ENCODE measurements around the gene RBFOX2. TPM values are rescaled to one million over a fixed set of nuclear protein-coding genes. Genes with fewer than 3 reads are reported as not detected.

Gene RBFOX2
- total and polyA plus RNA-seq, 2 donors (not counting 1 experiment from before 2014, with no cell fraction given) = 173 to 190 TPM

GRCh38 chr22:35952576-35952975, 76.0 kb downstream of the RBFOX2 start:
- H3K27me3 ChIP-seq (ENCODE audit: control insufficient read depth, insufficient read depth, low read length) = no peaks in the 10 kb centered on the region
- peaks cover 20% of the 10 kb centered on the region for H3K79me2 ChIP-seq (ENCODE audit: control insufficient read depth, insufficient read depth, low read length)
- no peak overlapping the region for H3K4me2 ChIP-seq (ENCODE audit: extremely low read depth, insufficient read depth, low read length)
- no peak overlapping the region for H3K27ac ChIP-seq (ENCODE audit: insufficient read depth, low read length)
- H3K9me3 ChIP-seq (ENCODE audit: control insufficient read depth, insufficient read depth, low read depth, low read length) = no peaks in the 10 kb centered on the region
- no peak overlapping the region for H2AFZ ChIP-seq (ENCODE audit: low read length)
- H3K36me3 ChIP-seq (ENCODE audit: control insufficient read depth, insufficient read depth, low read length) = no peaks in the 10 kb centered on the region
- peaks cover 2% of the 10 kb centered on the region for H3K4me1 ChIP-seq (ENCODE audit: control insufficient read depth, extremely low read depth, insufficient read depth, low read length)
- TF ChIP-seq CTCF (conservative IDR thresholded peaks at IDR 0.05 in 1 of 2, IDR thresholded peaks at IDR 0.05 in 1 of 2; ENCODE audit: low read depth in 1 of 2, low read length in 2 of 2) (no peak), EZH2 (IDR thresholded peaks at IDR 0.05; ENCODE audit: low read length, missing control alignments) (no peak)
- DNase-seq (ENCODE audit: low read depth in 2 of 2) = no peak
- no peak overlapping the region for H3K4me3 ChIP-seq (replicated peaks in 1 of 4; ENCODE audit: control extremely low read depth in 1 of 4, insufficient read depth in 1 of 4, low read depth in 3 of 4, low read length in 4 of 4)
- H4K20me1 ChIP-seq (ENCODE audit: control insufficient read depth, extremely low read depth, insufficient read depth, low read length) = no peaks in the 10 kb centered on the region
- H3K9ac ChIP-seq (ENCODE audit: insufficient read depth, low read length) = no peak overlapping the region

GRCh38 chr22:35950262-35950661, 78.4 kb downstream of the RBFOX2 start:
- TF ChIP-seq EZH2 (IDR thresholded peaks at IDR 0.05; ENCODE audit: low read length, missing control alignments) = no peak
- no peak for TF ChIP-seq CTCF (conservative IDR thresholded peaks at IDR 0.05 in 1 of 2, IDR thresholded peaks at IDR 0.05 in 1 of 2; ENCODE audit: low read depth in 1 of 2, low read length in 2 of 2)

GRCh38 chr22:35949243-35949642, 79.4 kb downstream of the RBFOX2 start:
- Histone ChIP-seq H3K9ac (ENCODE audit: insufficient read depth, low read length) (no peak overlapping the region), H3K27ac (ENCODE audit: insufficient read depth, low read length) (no peak overlapping the region), H3K79me2 (ENCODE audit: control insufficient read depth, insufficient read depth, low read length) (peaks cover 23% of the 10 kb centered on the region), H3K4me3 (replicated peaks in 1 of 4; ENCODE audit: control extremely low read depth in 1 of 4, insufficient read depth in 1 of 4, low read depth in 3 of 4, low read length in 4 of 4) (no peak overlapping the region), H3K4me2 (ENCODE audit: extremely low read depth, insufficient read depth, low read length) (no peak overlapping the region), H3K9me3 (ENCODE audit: control insufficient read depth, insufficient read depth, low read depth, low read length) (no peaks in the 10 kb centered on the region), H2AFZ (ENCODE audit: low read length) (no peak overlapping the region), H4K20me1 (ENCODE audit: control insufficient read depth, extremely low read depth, insufficient read depth, low read length) (no peaks in the 10 kb centered on the region), H3K36me3 (ENCODE audit: control insufficient read depth, insufficient read depth, low read length) (no peaks in the 10 kb centered on the region), H3K27me3 (ENCODE audit: control insufficient read depth, insufficient read depth, low read length) (no peaks in the 10 kb centered on the region), H3K4me1 (ENCODE audit: control insufficient read depth, extremely low read depth, insufficient read depth, low read length) (no peaks in the 10 kb centered on the region)
- no peak for TF ChIP-seq EZH2 (IDR thresholded peaks at IDR 0.05; ENCODE audit: low read length, missing control alignments)
- TF ChIP-seq CTCF (conservative IDR thresholded peaks at IDR 0.05 in 1 of 2, IDR thresholded peaks at IDR 0.05 in 1 of 2; ENCODE audit: low read depth in 1 of 2, low read length in 2 of 2) = no peak
- no peak for DNase-seq (ENCODE audit: low read depth in 2 of 2)

More at GRCh38 chr22:35950262-35950661, 78.4 kb downstream of the RBFOX2 start:
- no peak overlapping the region for H2AFZ ChIP-seq (ENCODE audit: low read length)
- H3K27me3 ChIP-seq (ENCODE audit: control insufficient read depth, insufficient read depth, low read length) = no peaks in the 10 kb centered on the region
- no peaks in the 10 kb centered on the region for H3K36me3 ChIP-seq (ENCODE audit: control insufficient read depth, insufficient read depth, low read length)
- no peak overlapping the region for H3K4me3 ChIP-seq (replicated peaks in 1 of 4; ENCODE audit: control extremely low read depth in 1 of 4, insufficient read depth in 1 of 4, low read depth in 3 of 4, low read length in 4 of 4)
- H3K9me3 ChIP-seq (ENCODE audit: control insufficient read depth, insufficient read depth, low read depth, low read length) = no peaks in the 10 kb centered on the region
- no peak overlapping the region for H3K9ac ChIP-seq (ENCODE audit: insufficient read depth, low read length)
- H4K20me1 ChIP-seq (ENCODE audit: control insufficient read depth, extremely low read depth, insufficient read depth, low read length) = no peaks in the 10 kb centered on the region
- H3K27ac ChIP-seq (ENCODE audit: insufficient read depth, low read length) = no peak overlapping the region
- H3K4me2 ChIP-seq (ENCODE audit: extremely low read depth, insufficient read depth, low read length) = no peak overlapping the region
- DNase-seq (ENCODE audit: low read depth in 2 of 2) = no peak
- no peaks in the 10 kb centered on the region for H3K4me1 ChIP-seq (ENCODE audit: control insufficient read depth, extremely low read depth, insufficient read depth, low read length)
- H3K79me2 ChIP-seq (ENCODE audit: control insufficient read depth, insufficient read depth, low read length) = peaks cover 22% of the 10 kb centered on the region

Data from fibroblast of lung (primary cell).